BE2C (cell line): ENCODE data around the gene TMEM200C.
"Not testable (repeated sequence)": the region's sequence is repeated elsewhere in the genome, so short reads cannot be mapped to it uniquely, and the experiment has no call there.

Experiments used
- DNase-seq: peaks from one replicate; pipeline ENCODE4 v3.0.0-alpha.2; 2020
- H3K27me3 ChIP-seq: fragments of 250-450 bp; sonication (Bioruptor Pico); 2 replicates; pipeline ENCODE4 v1.5.1; 2020; ENCODE audit warnings: mild to moderate bottlenecking
- H3K36me3 ChIP-seq: fragments of 250-450 bp; sonication (Bioruptor Pico); 2 replicates; pipeline ENCODE4 v1.5.1; 2020; ENCODE audit warnings: mild to moderate bottlenecking
- H3K4me1 ChIP-seq: fragments of 250-450 bp; sonication (Bioruptor Pico); 2 replicates; pipeline ENCODE4 v1.5.1; 2020
- H3K4me3 ChIP-seq: 2 replicates; pipeline ENCODE4 v1.5.1; 2011; ENCODE audit warnings: low read depth, low read length
- H3K9me3 ChIP-seq: fragments of 250-450 bp; sonication (Bioruptor Pico); 2 replicates; pipeline ENCODE4 v1.5.1; 2020
- CTCF ChIP-seq: IDR thresholded peaks from 2 replicates; pipeline ENCODE4 v1.5.1; 2012; ENCODE audit warnings: mild to moderate bottlenecking, low read depth, low read length

TMEM200C gene

GRCh38 chr18:5872886-5873285 lies 22.4 kb downstream of the TMEM200C start:
- H3K4me1 ChIP-seq: no peaks in the 10 kb centered on the region
- no peaks in the 10 kb centered on the region for H3K9me3 ChIP-seq
- DNase-seq: no peak
- H3K4me3 ChIP-seq: no peak overlapping the region
- H3K27me3 ChIP-seq: no peaks in the 10 kb centered on the region
- no peaks in the 10 kb centered on the region for H3K36me3 ChIP-seq
- TF ChIP-seq CTCF: no peak

DNA sequence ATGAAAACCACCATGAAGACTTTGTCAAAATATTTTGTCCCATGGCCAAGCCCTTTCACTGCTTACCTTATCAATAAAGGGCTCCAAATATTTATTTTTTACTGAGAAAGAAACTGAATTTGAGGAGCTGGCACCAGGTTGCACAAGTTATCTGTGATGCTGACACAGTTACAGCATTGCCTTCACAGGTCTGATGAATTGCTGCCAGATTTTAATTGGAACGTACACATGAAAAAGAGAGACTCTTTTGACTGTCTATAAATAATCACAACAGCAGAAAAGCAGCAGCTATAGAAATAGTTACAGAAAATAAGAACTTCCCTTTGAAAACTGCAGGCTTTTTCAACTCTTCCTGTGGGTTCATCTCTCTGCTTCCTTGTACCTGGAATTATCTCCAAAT lies 23.9 kb downstream of the TMEM200C start:
- TF ChIP-seq CTCF: no peak
- Histone ChIP-seq H3K4me1 (no peaks in the 10 kb centered on the region), H3K36me3 (no peaks in the 10 kb centered on the region), H3K4me3 (no peak overlapping the region), H3K27me3 (no peaks in the 10 kb centered on the region), H3K9me3 (no peaks in the 10 kb centered on the region)
- no peak for DNase-seq

DNA sequence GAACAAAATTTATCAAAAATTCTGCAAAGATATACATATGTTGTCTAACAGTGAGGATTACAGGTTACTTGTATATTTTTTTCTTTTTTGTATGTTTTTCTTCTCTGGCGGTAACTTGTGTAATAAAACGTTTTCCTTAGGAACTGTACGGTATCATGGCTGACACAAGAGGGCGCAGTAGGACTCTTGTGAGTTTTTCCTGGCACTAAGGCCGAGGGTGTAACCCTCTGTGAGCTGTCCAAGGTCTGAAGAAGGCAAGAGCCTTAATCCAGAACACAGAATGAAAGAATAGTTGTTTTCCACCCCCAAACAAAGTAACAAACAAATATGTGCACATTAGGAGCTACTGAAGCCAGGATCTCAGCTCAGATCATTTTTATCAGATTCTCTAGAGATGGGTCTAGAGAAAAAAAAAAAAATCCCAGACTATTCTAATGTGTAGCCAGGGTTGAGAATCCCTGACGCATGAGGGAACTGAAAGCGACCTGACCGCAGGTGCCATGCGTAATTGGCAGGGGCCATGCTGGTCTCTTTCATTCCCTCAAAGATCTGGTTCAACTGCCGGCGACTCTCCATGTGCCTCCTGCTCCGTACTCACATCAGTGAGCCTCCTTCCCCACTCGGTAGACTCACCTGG lies 27.0 kb downstream of the TMEM200C start:
- H3K4me3 ChIP-seq: no peak overlapping the region
- no peaks in the 10 kb centered on the region for H3K36me3 ChIP-seq
- H3K9me3 ChIP-seq: no peaks in the 10 kb centered on the region
- DNase-seq: peak; percentile 18
- H3K27me3 ChIP-seq: no peaks in the 10 kb centered on the region
- TF ChIP-seq CTCF: peak; percentile 33
- H3K4me1 ChIP-seq: no peaks in the 10 kb centered on the region

GRCh38 chr18:5865521-5865920 lies 29.8 kb downstream of the TMEM200C start:
- Histone ChIP-seq H3K9me3 (no peaks in the 10 kb centered on the region), H3K27me3 (no peaks in the 10 kb centered on the region), H3K4me3 (no peak overlapping the region), H3K36me3 (no peaks in the 10 kb centered on the region), H3K4me1 (no peaks in the 10 kb centered on the region)
- TF ChIP-seq CTCF: no peak
- DNase-seq: no peak

DNA sequence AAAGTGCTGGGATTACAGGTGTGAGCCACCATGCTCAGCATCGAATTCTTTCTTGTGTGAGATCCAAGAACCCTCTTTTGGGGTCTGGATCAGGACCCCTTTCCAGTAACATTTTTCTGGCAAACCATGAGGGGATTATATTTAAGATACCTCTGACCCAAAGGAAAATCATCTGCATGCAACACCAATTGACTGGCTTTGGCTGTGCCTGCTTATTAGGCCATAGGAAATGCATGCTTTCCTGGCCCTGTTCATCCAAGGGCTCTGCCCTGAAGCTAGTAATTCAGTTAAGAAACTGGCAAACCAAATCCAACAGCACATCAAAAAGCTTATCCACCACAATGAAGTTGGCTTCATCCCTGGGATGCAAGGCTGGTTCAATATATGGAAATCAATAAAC lies 33.2 kb downstream of the TMEM200C start:
- not testable (repeated sequence) for DNase-seq, H3K9me3 ChIP-seq, H3K4me3 ChIP-seq, H3K4me1 ChIP-seq, H3K27me3 ChIP-seq, H3K36me3 ChIP-seq

DNA sequence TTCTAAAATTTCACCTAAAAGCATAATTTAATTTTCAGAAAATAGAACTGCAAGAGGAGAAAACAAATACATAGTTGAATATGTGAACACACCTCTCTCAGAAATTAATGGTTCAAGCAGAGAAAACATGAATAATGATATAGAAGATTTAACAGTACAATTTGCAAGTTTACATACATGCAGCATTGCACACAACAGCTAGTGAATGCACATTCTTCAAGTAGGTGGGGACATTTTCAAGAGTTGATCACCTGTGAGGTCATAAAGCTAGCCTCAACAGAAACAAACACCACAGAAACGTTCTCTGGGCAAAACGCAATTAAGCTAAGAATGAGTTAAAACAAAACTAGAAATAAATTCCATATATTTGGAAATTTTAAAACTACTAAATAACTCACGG lies 38.1 kb downstream of the TMEM200C start:
- Histone ChIP-seq H3K27me3 (no peaks in the 10 kb centered on the region), H3K9me3 (no peaks in the 10 kb centered on the region), H3K36me3 (no peaks in the 10 kb centered on the region), H3K4me3 (no peak overlapping the region), H3K4me1 (no peaks in the 10 kb centered on the region)
- TF ChIP-seq CTCF: no peak
- DNase-seq: no peak

GRCh38 chr18:5853253-5853652 lies 42.1 kb downstream of the TMEM200C start:
- Histone ChIP-seq H3K36me3 (no peaks in the 10 kb centered on the region), H3K4me1 (no peaks in the 10 kb centered on the region), H3K27me3 (no peaks in the 10 kb centered on the region), H3K9me3 (no peaks in the 10 kb centered on the region), H3K4me3 (no peak overlapping the region)
- no peak for DNase-seq
- TF ChIP-seq CTCF: no peak
